Common myeloid progenitor, CD34-positive (primary cell): ENCODE measurements around the gene CLCN6.
A peak's percentile ranks its signal among the peaks of the same experiment; 100 is the strongest.

Experiments
- CTCF ChIA-PET: fragments of 350-600 bp; sonication (Branson Sonifier 250); formaldehyde crosslinking; loops from one replicate; lab custom pipeline; 2021; ENCODE audit warnings: antibody characterized with exemption; lab: Charles Lee
- POLR2A ChIA-PET: fragments of 350-600 bp; sonication (Branson Sonifier 250); formaldehyde crosslinking; loops from one replicate; lab custom pipeline; 2021; ENCODE audit warnings: antibody characterized with exemption; lab: Charles Lee
- DNase-seq, 3 donors: peaks; one replicate each; pipeline versions ENCODE4 v3.0.0 to v3.0.0-alpha.2; 2013
- H3K27ac ChIP-seq, 2 experiments: 1 replicate in 1 of 2; 2 replicates in 1 of 2; pipeline ENCODE4 v1.7.0; 2013; ENCODE audit warnings: inconsistent platforms in 2 of 2, low read length in 2 of 2, mild to moderate bottlenecking in 2 of 2, low read depth in 1 of 2, moderate library complexity in 1 of 2; ENCODE audit not compliant: severe bottlenecking in 2 of 2, insufficient read depth in 1 of 2, poor library complexity in 1 of 2
- H3K27me3 ChIP-seq, 5 experiments: replicated peaks in 2 of 5; 1 replicate in 3 of 5; 2 replicates in 2 of 5; pipeline versions ENCODE4 v1.6.1 to v1.7.0; 2013; ENCODE audit warnings: low read length in 4 of 5, mild to moderate bottlenecking in 2 of 5, moderate library complexity in 2 of 5, inconsistent platforms in 1 of 5; ENCODE audit not compliant: insufficient read depth in 5 of 5, control insufficient read depth in 4 of 5
- H3K36me3 ChIP-seq, 4 experiments: 1 replicate in 2 of 4; 2 replicates in 2 of 4; pipeline versions ENCODE4 v1.6.1 to v1.7.0; 2013; ENCODE audit warnings: low read length in 3 of 4, control low read depth in 1 of 4, mild to moderate bottlenecking in 1 of 4; ENCODE audit not compliant: control insufficient read depth in 4 of 4, insufficient read depth in 4 of 4
- H3K4me1 ChIP-seq, 4 experiments: 1 replicate in 3 of 4; 2 replicates in 1 of 4; pipeline versions ENCODE4 v1.6.1 to v1.7.1; 2013; ENCODE audit warnings: low read length in 3 of 4, mild to moderate bottlenecking in 3 of 4, control low read depth in 1 of 4, inconsistent platforms in 1 of 4, moderate library complexity in 1 of 4; ENCODE audit not compliant: control insufficient read depth in 4 of 4, insufficient read depth in 4 of 4; ENCODE audit errors: control extremely low read depth in 1 of 4
- H3K4me3 ChIP-seq, 7 experiments: 1 replicate in 4 of 7; 2 replicates in 3 of 7; pipeline versions ENCODE4 v1.5.1 to v1.7.0; 2013; ENCODE audit warnings: mild to moderate bottlenecking in 7 of 7, low read length in 6 of 7, moderate library complexity in 6 of 7, inconsistent platforms in 2 of 7, low read depth in 2 of 7, control low read depth in 1 of 7; ENCODE audit not compliant: insufficient read depth in 4 of 7, control insufficient read depth in 1 of 7; ENCODE audit errors: extremely low read depth in 1 of 7
- H3K9me3 ChIP-seq, 5 experiments: 1 replicate in 4 of 5; 2 replicates in 1 of 5; pipeline versions ENCODE4 v1.6.1 to v1.7.1; 2013; ENCODE audit warnings: low read length in 4 of 5, mild to moderate bottlenecking in 2 of 5, inconsistent platforms in 1 of 5, low read depth in 1 of 5, moderate library complexity in 1 of 5; ENCODE audit not compliant: control insufficient read depth in 4 of 5, insufficient read depth in 2 of 5; ENCODE audit errors: control extremely low read depth in 1 of 5
- WGBS: methylation state at CpG from one replicate; pipeline ENCODE4 v1.1.5; 2013; ENCODE audit not compliant: insufficient coverage; 5-methylcytosine and 5-hydroxymethylcytosine counted together

The CLCN6 gene

DNA sequence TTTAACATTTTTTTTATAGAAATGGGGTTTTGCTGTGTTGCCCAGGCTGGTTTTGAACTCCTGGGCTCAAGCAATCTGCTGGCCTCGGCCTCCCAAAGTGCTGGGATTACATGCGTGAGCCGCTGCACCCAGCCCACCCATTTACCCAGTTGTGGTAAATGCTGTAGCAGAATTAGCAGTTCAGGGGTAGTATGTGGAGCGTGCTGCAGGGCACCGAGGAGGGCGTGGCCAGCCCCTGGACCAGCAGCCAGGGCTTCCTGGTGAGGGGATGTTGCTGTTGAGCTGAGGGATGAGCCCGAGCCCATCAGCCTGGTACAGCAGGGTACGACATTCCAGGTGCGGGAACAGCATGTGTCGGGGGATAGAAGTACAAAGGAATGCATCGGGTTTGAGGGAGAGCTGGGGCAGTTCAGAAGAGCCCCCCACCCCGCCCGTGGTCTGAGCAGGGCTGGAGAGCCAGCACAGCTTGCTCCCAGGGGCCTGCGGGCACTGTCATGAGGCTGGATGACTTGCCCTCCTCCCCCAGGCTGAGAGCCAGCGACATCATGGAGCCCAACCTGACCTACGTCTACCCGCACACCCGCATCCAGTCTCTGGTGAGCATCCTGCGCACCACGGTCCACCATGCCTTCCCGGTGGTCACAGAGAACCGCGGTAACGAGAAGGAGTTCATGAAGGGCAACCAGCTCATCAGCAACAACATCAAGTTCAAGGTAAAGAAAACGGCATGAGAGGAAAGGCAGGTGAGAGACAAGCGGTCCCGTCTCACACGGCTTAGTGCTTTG, 29.6 kb downstream of the CLCN6 start:
- POLR2A ChIA-PET, result no interaction called here
- Histone ChIP-seq H3K9me3 (no peaks in the 10 kb centered on the region), H3K4me3 (no peak overlapping the region), H3K27me3 (no peaks in the 10 kb centered on the region), H3K27ac (no peak overlapping the region), H3K36me3 (peaks cover 9 to 91% (median 68%) of the 10 kb centered on the region in 4 experiments), H3K4me1 (peaks cover 0 to 8% (median 4%) of the 10 kb centered on the region in 4 experiments)
- 98% methylated on average over 19 of the region's 28 CpGs for WGBS
- no peak for DNase-seq
- CTCF ChIA-PET, result interaction anchor here (0.6 to 10.1 kb wide), 3 partner anchors 18 to 408 kb away, joined by 3 to 97 read pairs (median 3); no protein-coding TSS in a partner anchor

- H3K27ac ChIP-seq, result no peak overlapping the region
- no peak for DNase-seq
- H3K4me3 ChIP-seq, result no peak overlapping the region
- POLR2A ChIA-PET, result interaction anchor here (6.3 kb wide), 1 partner anchor 71 kb away, joined by 41 read pairs; no protein-coding TSS in a partner anchor
- peaks cover 9 to 98% (median 69%) of the 10 kb centered on the region in 4 experiments for H3K36me3 ChIP-seq
- peaks cover 3 to 24% (median 18%) of the 10 kb centered on the region in 4 experiments for H3K4me1 ChIP-seq
- H3K27me3 ChIP-seq, result no peaks in the 10 kb centered on the region
- whole genome bisulfite sequencing, result 97% methylated on average over 26 of the region's 36 CpGs
- CTCF ChIA-PET, result interaction anchor here (0.9 to 10.1 kb wide), 12 partner anchors 18 to 144 kb away, joined by 3 to 97 read pairs (median 4); no protein-coding TSS in a partner anchor
- H3K9me3 ChIP-seq, result no peaks in the 10 kb centered on the region
These were observed 31.2 kb downstream of the CLCN6 start for GRCh38 chr1:11836955-11837766.

DNA sequence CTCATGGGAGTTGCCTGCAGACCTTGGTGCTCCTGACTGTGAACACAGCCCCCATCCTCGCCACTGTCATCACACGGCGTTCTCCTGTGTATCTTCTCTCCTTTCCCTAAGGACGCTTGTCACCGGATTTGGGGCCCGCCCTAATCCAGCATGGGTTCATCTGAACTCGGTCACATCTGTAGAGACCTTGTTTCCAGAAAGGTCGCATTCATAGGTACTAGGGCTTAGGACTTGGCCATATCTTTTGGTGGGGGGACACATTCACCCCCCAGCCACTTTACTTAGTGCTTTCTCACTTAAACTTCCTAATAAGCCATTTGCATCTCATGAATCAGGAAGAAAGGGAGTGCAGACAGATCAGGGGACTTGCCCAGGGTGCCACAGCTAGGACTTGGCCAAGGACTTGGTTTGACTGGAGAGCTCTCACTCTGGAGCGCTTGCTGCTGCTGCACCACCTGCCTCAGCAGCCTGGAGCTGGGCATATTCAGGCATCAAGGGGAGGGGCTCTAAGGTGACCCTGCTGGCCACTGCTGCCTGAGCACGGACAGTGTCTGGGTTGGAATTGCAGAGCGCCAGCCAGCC, 31.9 kb downstream of the CLCN6 start:
- no peak for DNase-seq
- CTCF ChIA-PET, result interaction anchor here (0.6 to 10.1 kb wide), 20 partner anchors 10 to 189 kb away, joined by 3 to 97 read pairs (median 4); no protein-coding TSS in a partner anchor
- H3K4me1 ChIP-seq, result peaks cover 5 to 31% (median 25%) of the 10 kb centered on the region in 4 experiments
- H3K27ac ChIP-seq, result no peak overlapping the region
- H3K27me3 ChIP-seq, result no peaks in the 10 kb centered on the region
- POLR2A ChIA-PET, result interaction anchor here (0.9 to 6.3 kb wide), 3 partner anchors 32 to 72 kb away, joined by 3 to 41 read pairs (median 4); partner anchors contain the start of genes CLCN6 and MTHFR
- H3K36me3 ChIP-seq, result peaks cover 9 to 97% (median 66%) of the 10 kb centered on the region in 4 experiments
- no peak overlapping the region for H3K4me3 ChIP-seq
- WGBS, result 93% methylated on average over 11 of the region's 11 CpGs
- H3K9me3 ChIP-seq, result no peaks in the 10 kb centered on the region

- H3K27ac ChIP-seq, result no peak overlapping the region
- 71% methylated on average over 39 of the region's 40 CpGs for WGBS
- peaks cover 8 to 37% (median 33%) of the 10 kb centered on the region in 4 experiments for H3K4me1 ChIP-seq
- H3K27me3 ChIP-seq, result no peaks in the 10 kb centered on the region
- POLR2A ChIA-PET, result interaction anchor here (0.9 to 6.3 kb wide), 3 partner anchors 33 to 71 kb away, joined by 3 to 41 read pairs (median 4); partner anchors contain the start of genes CLCN6 and MTHFR
- DNase-seq, result peak; percentile 56 to 78 (median 70)
- peaks cover 9 to 93% (median 62%) of the 10 kb centered on the region in 4 experiments for H3K36me3 ChIP-seq
- CTCF ChIA-PET, result interaction anchor here (0.6 to 10.1 kb wide), 20 partner anchors 9 to 188 kb away, joined by 3 to 97 read pairs (median 3); no protein-coding TSS in a partner anchor
- no peak overlapping the region for H3K4me3 ChIP-seq
- H3K9me3 ChIP-seq, result no peaks in the 10 kb centered on the region
These were observed 32.6 kb downstream of the CLCN6 start for GRCh38 chr1:11838349-11839272.

DNA sequence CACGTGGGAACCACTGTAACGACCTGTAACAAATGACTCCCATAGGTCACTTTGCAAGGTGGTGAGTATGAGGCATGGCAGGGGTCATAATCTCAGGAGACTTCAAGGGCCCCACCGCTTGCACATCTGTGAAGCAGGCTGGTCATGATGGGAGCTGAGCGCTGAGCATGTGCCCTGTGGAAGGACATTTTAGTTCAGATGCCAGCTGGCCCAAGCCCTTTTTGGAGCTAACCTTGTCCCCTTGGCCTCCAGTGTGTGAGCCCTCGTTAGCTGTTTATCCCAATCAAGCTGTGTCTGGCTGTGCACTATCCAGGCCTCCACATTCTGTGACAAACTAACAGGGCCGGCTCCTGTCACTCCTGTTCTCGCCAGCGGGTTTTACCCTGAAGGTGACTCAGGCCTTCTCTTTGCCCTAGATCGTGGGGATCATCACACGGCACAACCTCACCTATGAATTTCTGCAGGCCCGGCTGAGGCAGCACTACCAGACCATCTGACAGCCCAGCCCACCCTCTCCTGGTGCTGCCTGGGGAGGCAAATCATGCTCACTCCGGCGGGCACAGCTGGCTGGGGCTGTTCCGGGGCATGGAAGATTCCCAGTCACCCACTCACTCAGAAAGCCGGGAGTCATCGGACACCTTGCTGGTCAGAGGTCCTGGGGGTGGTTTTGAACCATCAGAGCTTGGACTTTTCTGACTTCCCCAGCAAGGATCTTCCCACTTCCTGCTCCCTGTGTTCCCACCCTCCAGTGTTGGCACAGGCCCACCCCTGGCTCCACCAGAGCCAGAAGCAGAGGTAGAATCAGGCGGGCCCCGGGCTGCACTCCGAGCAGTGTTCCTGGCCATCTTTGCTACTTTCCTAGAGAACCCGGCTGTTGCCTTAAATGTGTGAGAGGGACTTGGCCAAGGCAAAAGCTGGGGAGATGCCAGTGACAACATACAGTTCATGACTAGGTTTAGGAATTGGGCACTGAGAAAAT, 34.0 kb downstream of the CLCN6 start:
- no peaks in the 10 kb centered on the region for H3K9me3 ChIP-seq
- no peak for DNase-seq
- peaks cover 5 to 91% (median 51%) of the 10 kb centered on the region in 4 experiments for H3K36me3 ChIP-seq
- H3K4me1 ChIP-seq, result peaks cover 8 to 41% (median 37%) of the 10 kb centered on the region in 4 experiments
- 92% methylated on average over 12 of the region's 20 CpGs for WGBS
- CTCF ChIA-PET, result interaction anchor here (0.6 to 10.1 kb wide), 16 partner anchors 9 to 143 kb away, joined by 3 to 97 read pairs (median 4); partner anchors contain the start of gene MFN2
- H3K4me3 ChIP-seq, result no peak overlapping the region
- H3K27me3 ChIP-seq, result no peaks in the 10 kb centered on the region
- POLR2A ChIA-PET, result interaction anchor here (6.3 kb wide), 1 partner anchor 68 kb away, joined by 41 read pairs; no protein-coding TSS in a partner anchor
- no peak overlapping the region for H3K27ac ChIP-seq
